ENCODE results near the gene SORT1. TPM values are rescaled to one million over a fixed set of nuclear protein-coding genes. Genes with fewer than 3 reads are reported as not detected.
A peak's percentile ranks its signal among the peaks of the same experiment; 100 is the strongest.

SORT1 gene
- total RNA-seq, 4 donors from 2014 or later = 24.8 to 124 (median 96.0) TPM

DNA sequence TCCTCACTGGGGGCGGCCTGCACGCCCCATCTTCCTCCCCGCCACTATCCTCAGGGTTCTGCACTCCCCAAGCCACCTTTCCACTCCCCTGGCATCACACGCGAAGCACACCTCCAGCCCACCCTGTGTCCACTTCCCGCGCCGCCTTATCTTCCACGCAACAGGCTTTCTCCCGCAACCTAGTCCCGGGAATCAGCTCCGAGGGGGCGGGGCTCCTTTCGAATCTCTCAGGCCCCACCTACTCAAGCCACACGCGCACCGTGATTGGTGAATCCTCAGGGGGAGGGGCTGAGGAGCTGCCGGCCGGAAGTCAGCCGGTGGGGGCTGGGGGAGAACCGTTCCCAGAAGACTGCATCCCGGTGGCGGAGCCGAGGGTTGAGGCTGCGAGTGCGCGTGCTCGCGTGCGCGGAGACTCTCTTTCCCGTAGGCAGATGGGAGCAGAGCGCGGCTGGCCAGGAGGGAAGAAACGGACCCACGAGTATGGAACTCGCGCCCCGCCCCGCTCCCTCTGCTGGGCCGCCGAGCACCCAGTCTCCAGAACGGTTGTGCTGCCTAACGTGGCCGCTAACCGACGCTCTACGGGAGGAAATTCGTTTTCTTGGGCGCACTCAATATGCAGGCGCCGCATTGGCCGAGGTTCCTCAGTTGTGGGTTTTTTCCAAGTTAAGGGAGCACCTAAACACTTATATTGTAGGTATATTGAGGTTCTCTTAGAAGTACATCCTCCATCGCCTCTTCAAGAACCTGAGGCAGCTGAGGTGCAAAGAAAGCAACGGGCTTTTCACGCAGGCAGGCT is 114.6 kb downstream of the SORT1 start, which contains the start of gene PSRC1:
PSRC1 (minus strand) TSS at position 194 of the 796 bp plus-strand sequence.
- no peaks in the 10 kb centered on the region for H3K27me3 ChIP-seq
- no peaks in the 10 kb centered on the region for H3K9me3 ChIP-seq
- DNase-seq = peak; percentile 95 to 97 (median 97)
- H3K27ac ChIP-seq = peak within 1 kb of the TSS; percentile 73 to 85 (median 84)
- peak; percentile 54 to 56 for TF ChIP-seq POLR2A (IDR thresholded peaks at IDR 0.05)
- TF ChIP-seq, protein P1, sequence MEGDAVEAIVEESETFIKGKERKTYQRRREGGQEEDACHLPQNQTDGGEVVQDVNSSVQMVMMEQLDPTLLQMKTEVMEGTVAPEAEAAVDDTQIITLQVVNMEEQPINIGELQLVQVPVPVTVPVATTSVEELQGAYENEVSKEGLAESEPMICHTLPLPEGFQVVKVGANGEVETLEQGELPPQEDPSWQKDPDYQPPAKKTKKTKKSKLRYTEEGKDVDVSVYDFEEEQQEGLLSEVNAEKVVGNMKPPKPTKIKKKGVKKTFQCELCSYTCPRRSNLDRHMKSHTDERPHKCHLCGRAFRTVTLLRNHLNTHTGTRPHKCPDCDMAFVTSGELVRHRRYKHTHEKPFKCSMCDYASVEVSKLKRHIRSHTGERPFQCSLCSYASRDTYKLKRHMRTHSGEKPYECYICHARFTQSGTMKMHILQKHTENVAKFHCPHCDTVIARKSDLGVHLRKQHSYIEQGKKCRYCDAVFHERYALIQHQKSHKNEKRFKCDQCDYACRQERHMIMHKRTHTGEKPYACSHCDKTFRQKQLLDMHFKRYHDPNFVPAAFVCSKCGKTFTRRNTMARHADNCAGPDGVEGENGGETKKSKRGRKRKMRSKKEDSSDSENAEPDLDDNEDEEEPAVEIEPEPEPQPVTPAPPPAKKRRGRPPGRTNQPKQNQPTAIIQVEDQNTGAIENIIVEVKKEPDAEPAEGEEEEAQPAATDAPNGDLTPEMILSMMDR (IDR thresholded peaks at IDR 0.05) = peak in 5 of 6 experiments; percentile 35 to 82 (median 66)
- peak within 1 kb of the TSS; percentile 59 to 75 (median 61) for H3K4me3 ChIP-seq
- no peaks in the 10 kb centered on the region for H3K36me3 ChIP-seq
- peaks cover 0 to 13% (median 4%) of the 10 kb centered on the region in 4 donors for H3K4me1 ChIP-seq

DNA sequence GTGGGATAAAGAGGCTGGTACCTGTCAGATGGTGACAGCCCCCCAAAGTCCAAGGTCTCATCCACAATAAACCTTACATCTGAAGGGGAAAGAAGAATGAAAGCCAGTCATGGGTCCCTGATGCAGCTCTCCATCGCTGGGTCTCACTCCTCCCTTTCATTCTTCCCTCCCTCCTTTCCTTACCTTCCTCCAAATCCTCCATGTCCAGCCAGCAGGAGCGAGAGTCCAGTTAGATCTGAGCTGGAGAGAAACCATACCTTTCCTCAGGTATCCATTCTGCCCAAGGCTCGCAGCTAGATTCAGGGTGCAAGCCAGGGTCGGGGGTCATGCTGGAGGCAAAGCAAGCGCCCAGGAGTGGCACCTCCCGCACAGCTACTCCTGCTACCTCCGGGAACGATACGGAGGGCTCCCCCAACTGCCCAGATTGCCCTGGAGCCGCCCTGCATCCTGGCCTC is 115.2 kb downstream of the SORT1 start:
- Histone ChIP-seq H3K27ac (peak overlapping the region; percentile 73 to 85 (median 84)), H3K9me3 (no peaks in the 10 kb centered on the region), H3K4me3 (peak overlapping the region; percentile 59 to 75 (median 61)), H3K36me3 (no peaks in the 10 kb centered on the region), H3K4me1 (peaks cover 0 to 16% (median 5%) of the 10 kb centered on the region in 4 donors), H3K27me3 (no peaks in the 10 kb centered on the region)
- TF ChIP-seq POLR2A (IDR thresholded peaks at IDR 0.05) = no peak
- TF ChIP-seq, protein P1 (IDR thresholded peaks at IDR 0.05) = no peak
- no peak for DNase-seq

DNA sequence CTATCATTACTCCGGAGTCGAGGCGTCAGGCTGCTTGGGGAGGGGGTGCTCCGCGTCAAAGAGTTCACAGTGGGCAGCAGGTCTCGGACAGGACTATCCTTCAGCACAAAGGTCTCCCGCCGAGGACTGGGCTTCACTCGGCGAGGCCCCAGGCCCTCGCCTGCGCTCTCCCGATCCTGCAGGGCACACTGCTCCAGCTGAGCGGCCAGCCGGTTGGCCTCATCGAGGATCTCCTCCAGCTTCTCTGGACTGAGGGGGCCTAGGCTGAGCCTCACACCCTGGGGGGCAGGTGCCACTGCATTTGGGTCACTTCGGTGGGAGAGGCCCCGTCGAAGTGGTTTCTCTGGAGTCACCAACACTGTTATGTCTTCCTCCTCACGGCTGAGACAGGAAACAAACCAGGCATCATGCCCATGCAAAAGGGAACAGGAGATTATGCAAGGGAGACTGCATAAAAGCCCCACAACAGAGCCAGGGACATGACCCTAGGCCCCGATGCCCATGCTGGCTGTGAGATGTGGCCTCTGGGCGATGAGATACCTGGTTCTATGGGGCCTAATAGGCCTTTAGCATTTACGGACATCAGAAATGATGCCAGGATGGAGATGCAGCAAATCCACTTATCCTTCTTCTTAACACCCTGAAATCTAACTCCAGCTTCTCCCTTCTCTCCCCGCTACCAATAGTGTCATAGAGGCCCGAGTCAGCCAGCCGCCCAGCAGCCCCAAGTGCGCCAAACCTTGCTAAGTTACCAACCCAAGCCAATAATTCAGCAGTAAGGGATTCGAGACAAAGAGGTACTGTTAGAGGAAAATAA is 115.8 kb downstream of the SORT1 start:
- H3K27me3 ChIP-seq = no peaks in the 10 kb centered on the region
- no peak for DNase-seq
- TF ChIP-seq, protein P1 (IDR thresholded peaks at IDR 0.05) = no peak
- TF ChIP-seq POLR2A (IDR thresholded peaks at IDR 0.05) = no peak
- peak overlapping the region in 2 of 4 donors; percentile 59 to 61 for H3K4me3 ChIP-seq
- no peaks in the 10 kb centered on the region for H3K36me3 ChIP-seq
- no peaks in the 10 kb centered on the region for H3K9me3 ChIP-seq
- H3K4me1 ChIP-seq = peaks cover 0 to 17% (median 6%) of the 10 kb centered on the region in 4 donors
- no peak overlapping the region for H3K27ac ChIP-seq

DNA sequence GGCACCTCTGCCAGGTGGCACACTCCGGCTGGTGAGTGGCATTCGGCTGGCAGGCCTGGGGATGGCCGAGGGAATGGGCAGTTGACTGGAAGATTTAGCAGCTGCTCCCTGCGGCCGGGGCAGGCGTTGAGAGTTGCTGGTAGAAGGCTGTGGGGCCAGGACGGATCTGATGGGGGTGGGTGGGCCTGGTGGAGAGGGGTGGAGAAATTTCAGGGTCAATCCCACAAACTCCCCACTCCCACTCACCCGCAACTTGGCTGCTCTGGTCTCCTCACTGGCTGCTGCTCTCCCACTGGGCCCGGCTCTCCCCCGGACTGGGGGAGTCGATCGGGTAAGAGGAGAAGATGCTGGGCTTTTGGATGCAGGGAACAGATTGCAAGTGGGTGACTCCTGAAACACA is 116.9 kb downstream of the SORT1 start:
- DNase-seq = no peak
- H3K27me3 ChIP-seq = no peaks in the 10 kb centered on the region

More for the DNA sequence above, 116.9 kb downstream of the SORT1 start:
- TF ChIP-seq POLR2A (IDR thresholded peaks at IDR 0.05) = no peak
- TF ChIP-seq, protein P1 (IDR thresholded peaks at IDR 0.05) = no peak
- H3K4me1 ChIP-seq = peaks cover 0 to 17% (median 6%) of the 10 kb centered on the region in 4 donors
- no peak overlapping the region for H3K27ac ChIP-seq
- H3K9me3 ChIP-seq = no peaks in the 10 kb centered on the region
- no peaks in the 10 kb centered on the region for H3K36me3 ChIP-seq
- H3K4me3 ChIP-seq = no peak overlapping the region

Measured in Peyer's patch (tissue), 4 donors.